Ecto neural progenitor cell (in vitro differentiated cells): Measurements from ENCODE around the gene LPIN3.
A peak's percentile ranks its signal among the peaks of the same experiment; 100 is the strongest.

Source experiments
- DNase-seq: peaks from one replicate; pipeline ENCODE4 v3.0.0-alpha.2; 2018; ENCODE audit warnings: low spot score

LPIN3 gene

GRCh38 chr20:41349943-41350342, 9.3 kb downstream of the LPIN3 start:
- DNase-seq, result no peak

GRCh38 chr20:41350408-41350962, 9.9 kb downstream of the LPIN3 start:
- DNase-seq, result no peak

GRCh38 chr20:41352106-41352505, 11.5 kb downstream of the LPIN3 start:
- DNase-seq, result no peak

- no peak for DNase-seq
Measured at GRCh38 chr20:41352666-41353065, 12.0 kb downstream of the LPIN3 start.

- no peak for DNase-seq
Measured at GRCh38 chr20:41353530-41353929, 12.9 kb downstream of the LPIN3 start.

GRCh38 chr20:41355192-41355591, 14.6 kb downstream of the LPIN3 start:
- DNase-seq, result no peak

GRCh38 chr20:41355598-41356203, 15.1 kb downstream of the LPIN3 start:
- no peak for DNase-seq

GRCh38 chr20:41356951-41357350, 16.3 kb downstream of the LPIN3 start:
- DNase-seq, result no peak

GRCh38 chr20:41357424-41358163, 17.0 kb downstream of the LPIN3 start:
- peak; percentile 40 for DNase-seq

- no peak for DNase-seq
Measured at GRCh38 chr20:41358230-41358629, 17.6 kb downstream of the LPIN3 start.

- no peak for DNase-seq
Measured at GRCh38 chr20:41358717-41359116, 18.1 kb downstream of the LPIN3 start.

- peak; percentile 45 for DNase-seq
Measured at GRCh38 chr20:41359541-41360011, 19.0 kb downstream of the LPIN3 start.

GRCh38 chr20:41360831-41361756, 20.5 kb downstream of the LPIN3 start:
- peak; percentile 43 for DNase-seq

GRCh38 chr20:41361757-41362747, 21.4 kb downstream of the LPIN3 start:
- peak; percentile 37 for DNase-seq

GRCh38 chr20:41362748-41363140, 22.1 kb downstream of the LPIN3 start:
- no peak for DNase-seq

GRCh38 chr20:41363601-41364000, 23.0 kb downstream of the LPIN3 start:
- no peak for DNase-seq

- no peak for DNase-seq
Measured at GRCh38 chr20:41364236-41364855, 23.7 kb downstream of the LPIN3 start.

GRCh38 chr20:41364967-41365765, 24.5 kb downstream of the LPIN3 start:
- peak; percentile 41 for DNase-seq

- DNase-seq, result peak; percentile 48
Measured at GRCh38 chr20:41365777-41366545, 25.3 kb downstream of the LPIN3 start.
